ENCODE measurements around the gene ZBTB7C. TPM values are rescaled to one million over a fixed set of nuclear protein-coding genes. Genes with fewer than 3 reads are reported as not detected.

ZBTB7C gene
- polyA plus RNA-seq, 4 donors, result 0.54 to 4.1 (median 1.5) TPM

- Histone ChIP-seq H3K4me1 (ENCODE audit: control insufficient read depth in 3 of 3, insufficient read depth in 2 of 3, low read depth in 1 of 3, low read length in 2 of 3) (no peaks in the 10 kb centered on the region), H3K27me3 (ENCODE audit: control insufficient read depth in 3 of 3, insufficient read depth in 3 of 3, low read length in 3 of 3) (no peaks in the 10 kb centered on the region), H3K4me3 (ENCODE audit: low read depth in 1 of 3, low read length in 3 of 3) (no peak overlapping the region), H3K36me3 (ENCODE audit: control insufficient read depth in 3 of 3, insufficient read depth in 2 of 3, low read depth in 1 of 3, low read length in 3 of 3) (peaks cover 0 to 2% (median 0%) of the 10 kb centered on the region in 3 donors), H3K27ac (ENCODE audit: low read depth in 1 of 3, low read length in 2 of 3) (no peak overlapping the region), H3K9me3 (ENCODE audit: control insufficient read depth in 2 of 2, insufficient read depth in 1 of 2, low read depth in 1 of 2, low read length in 1 of 2) (no peaks in the 10 kb centered on the region)
- FAIRE-seq (no peak), DNase-seq (peak in 1 of 2 donors; percentile 26)
- WGBS, 3 donors, result 63 to 78% (median 69%) methylated on average over 16 of the region's 16 CpGs
These were observed 371.5 kb downstream of the ZBTB7C start for GRCh38 chr18:48037481-48038271.

GRCh38 chr18:48036641-48037421 is 372.4 kb downstream of the ZBTB7C start:
- Histone ChIP-seq H3K27ac (ENCODE audit: low read depth in 1 of 3, low read length in 2 of 3) (no peak overlapping the region), H3K9me3 (ENCODE audit: control insufficient read depth in 2 of 2, insufficient read depth in 1 of 2, low read depth in 1 of 2, low read length in 1 of 2) (no peaks in the 10 kb centered on the region), H3K4me1 (ENCODE audit: control insufficient read depth in 3 of 3, insufficient read depth in 2 of 3, low read depth in 1 of 3, low read length in 2 of 3) (no peaks in the 10 kb centered on the region), H3K36me3 (ENCODE audit: control insufficient read depth in 3 of 3, insufficient read depth in 2 of 3, low read depth in 1 of 3, low read length in 3 of 3) (peaks cover 0 to 2% (median 0%) of the 10 kb centered on the region in 3 donors), H3K27me3 (ENCODE audit: control insufficient read depth in 3 of 3, insufficient read depth in 3 of 3, low read length in 3 of 3) (no peaks in the 10 kb centered on the region), H3K4me3 (ENCODE audit: low read depth in 1 of 3, low read length in 3 of 3) (no peak overlapping the region)
- FAIRE-seq, result no peak
- 79 to 88% (median 81%) methylated on average over 14 of the region's 14 CpGs for WGBS, 3 donors
- DNase-seq, result no peak

GRCh38 chr18:48036226-48036625 is 373.0 kb downstream of the ZBTB7C start:
- H3K4me3 ChIP-seq (ENCODE audit: low read depth in 1 of 3, low read length in 3 of 3), result no peak overlapping the region
- H3K36me3 ChIP-seq (ENCODE audit: control insufficient read depth in 3 of 3, insufficient read depth in 2 of 3, low read depth in 1 of 3, low read length in 3 of 3), result peaks cover 0 to 2% (median 0%) of the 10 kb centered on the region in 3 donors
- no peak overlapping the region for H3K27ac ChIP-seq (ENCODE audit: low read depth in 1 of 3, low read length in 2 of 3)
- no peaks in the 10 kb centered on the region for H3K27me3 ChIP-seq (ENCODE audit: control insufficient read depth in 3 of 3, insufficient read depth in 3 of 3, low read length in 3 of 3)
- H3K9me3 ChIP-seq (ENCODE audit: control insufficient read depth in 2 of 2, insufficient read depth in 1 of 2, low read depth in 1 of 2, low read length in 1 of 2), result no peaks in the 10 kb centered on the region
- H3K4me1 ChIP-seq (ENCODE audit: control insufficient read depth in 3 of 3, insufficient read depth in 2 of 3, low read depth in 1 of 3, low read length in 2 of 3), result no peaks in the 10 kb centered on the region
- FAIRE-seq (no peak), DNase-seq (no peak)
- WGBS, 3 donors, result 80 to 81% (median 80%) methylated on average over 6 of the region's 6 CpGs

GRCh38 chr18:48035556-48035860 is 373.7 kb downstream of the ZBTB7C start:
- FAIRE-seq (no peak), DNase-seq (no peak)
- H3K4me1 ChIP-seq (ENCODE audit: control insufficient read depth in 3 of 3, insufficient read depth in 2 of 3, low read depth in 1 of 3, low read length in 2 of 3), result peaks cover 0 to 4% (median 0%) of the 10 kb centered on the region in 3 donors
- no peak overlapping the region for H3K4me3 ChIP-seq (ENCODE audit: low read depth in 1 of 3, low read length in 3 of 3)
- H3K9me3 ChIP-seq (ENCODE audit: control insufficient read depth in 2 of 2, insufficient read depth in 1 of 2, low read depth in 1 of 2, low read length in 1 of 2), result no peaks in the 10 kb centered on the region
- no peaks in the 10 kb centered on the region for H3K27me3 ChIP-seq (ENCODE audit: control insufficient read depth in 3 of 3, insufficient read depth in 3 of 3, low read length in 3 of 3)
- no peaks in the 10 kb centered on the region for H3K36me3 ChIP-seq (ENCODE audit: control insufficient read depth in 3 of 3, insufficient read depth in 2 of 3, low read depth in 1 of 3, low read length in 3 of 3)
- 83 to 94% (median 88%) methylated on average over 3 of the region's 3 CpGs for WGBS, 3 donors
- no peak overlapping the region for H3K27ac ChIP-seq (ENCODE audit: low read depth in 1 of 3, low read length in 2 of 3)

- WGBS, 3 donors, result 90 to 95% (median 91%) methylated on average over 16 of the region's 16 CpGs
- no peak overlapping the region for H3K27ac ChIP-seq (ENCODE audit: low read depth in 1 of 3, low read length in 2 of 3)
- FAIRE-seq, result no peak
These were observed 374.3 kb downstream of the ZBTB7C start for GRCh38 chr18:48034651-48035555.

GRCh38 chr18:48033790-48034650 is 375.2 kb downstream of the ZBTB7C start:
- Histone ChIP-seq H3K27me3 (ENCODE audit: control insufficient read depth in 3 of 3, insufficient read depth in 3 of 3, low read length in 3 of 3) (no peaks in the 10 kb centered on the region), H3K9me3 (ENCODE audit: control insufficient read depth in 2 of 2, insufficient read depth in 1 of 2, low read depth in 1 of 2, low read length in 1 of 2) (no peaks in the 10 kb centered on the region), H3K36me3 (ENCODE audit: control insufficient read depth in 3 of 3, insufficient read depth in 2 of 3, low read depth in 1 of 3, low read length in 3 of 3) (no peaks in the 10 kb centered on the region), H3K4me1 (ENCODE audit: control insufficient read depth in 3 of 3, insufficient read depth in 2 of 3, low read depth in 1 of 3, low read length in 2 of 3) (peaks cover 0 to 6% (median 0%) of the 10 kb centered on the region in 3 donors), H3K4me3 (ENCODE audit: low read depth in 1 of 3, low read length in 3 of 3) (no peak overlapping the region), H3K27ac (ENCODE audit: low read depth in 1 of 3, low read length in 2 of 3) (no peak overlapping the region)
- 80 to 86% (median 81%) methylated on average over 9 of the region's 9 CpGs for WGBS, 3 donors
- DNase-seq, result no peak
- no peak for FAIRE-seq

More at GRCh38 chr18:48034651-48035555, 374.3 kb downstream of the ZBTB7C start:
- Histone ChIP-seq H3K9me3 (ENCODE audit: control insufficient read depth in 2 of 2, insufficient read depth in 1 of 2, low read depth in 1 of 2, low read length in 1 of 2) (no peaks in the 10 kb centered on the region), H3K4me3 (ENCODE audit: low read depth in 1 of 3, low read length in 3 of 3) (no peak overlapping the region), H3K36me3 (ENCODE audit: control insufficient read depth in 3 of 3, insufficient read depth in 2 of 3, low read depth in 1 of 3, low read length in 3 of 3) (no peaks in the 10 kb centered on the region), H3K27me3 (ENCODE audit: control insufficient read depth in 3 of 3, insufficient read depth in 3 of 3, low read length in 3 of 3) (no peaks in the 10 kb centered on the region), H3K4me1 (ENCODE audit: control insufficient read depth in 3 of 3, insufficient read depth in 2 of 3, low read depth in 1 of 3, low read length in 2 of 3) (peaks cover 0 to 6% (median 0%) of the 10 kb centered on the region in 3 donors)
- no peak for DNase-seq

GRCh38 chr18:48032876-48033789 is 376.1 kb downstream of the ZBTB7C start:
- Histone ChIP-seq H3K4me3 (ENCODE audit: low read depth in 1 of 3, low read length in 3 of 3) (no peak overlapping the region), H3K36me3 (ENCODE audit: control insufficient read depth in 3 of 3, insufficient read depth in 2 of 3, low read depth in 1 of 3, low read length in 3 of 3) (no peaks in the 10 kb centered on the region), H3K27ac (ENCODE audit: low read depth in 1 of 3, low read length in 2 of 3) (no peak overlapping the region), H3K27me3 (ENCODE audit: control insufficient read depth in 3 of 3, insufficient read depth in 3 of 3, low read length in 3 of 3) (no peaks in the 10 kb centered on the region), H3K4me1 (ENCODE audit: control insufficient read depth in 3 of 3, insufficient read depth in 2 of 3, low read depth in 1 of 3, low read length in 2 of 3) (peaks cover 0 to 6% (median 0%) of the 10 kb centered on the region in 3 donors), H3K9me3 (ENCODE audit: control insufficient read depth in 2 of 2, insufficient read depth in 1 of 2, low read depth in 1 of 2, low read length in 1 of 2) (no peaks in the 10 kb centered on the region)
- FAIRE-seq (no peak), DNase-seq (no peak)
- WGBS, 3 donors, result 93 to 100% (median 98%) methylated on average over 3 of the region's 3 CpGs

Measured in small intestine (tissue), 7 donors.